ENCODE measurements around the gene ZNF92. TPM values are rescaled to one million over a fixed set of nuclear protein-coding genes. Genes with fewer than 3 reads are reported as not detected.

The ZNF92 gene
- total and polyA plus RNA-seq, 2 of the 13 experiments (the other 11 are each of a cell fraction or from before 2014, with no cell fraction given) = 4.0 to 13.2 TPM

GRCh38 chr7:65342723-65343629, 30.7 kb upstream of the ZNF92 start (continued):
- no peak for TF ChIP-seq RAD51 (IDR thresholded peaks at IDR 0.05; ENCODE audit: borderline replicate concordance)
- TF ChIP-seq STAT6 (CRISPR knock-in tag; IDR thresholded peaks at IDR 0.05; ENCODE audit: borderline replicate concordance) = 0 out of 2 replicates have a peak, but pooled peaks have one; percentile 48
- no peak for TF ChIP-seq TGIF2 (CRISPR knock-in tag; IDR thresholded peaks at IDR 0.05)
- peak; percentile 23; the same call in 1 of the 2 replicates for TF ChIP-seq KAT8 (CRISPR knock-in tag; IDR thresholded peaks at IDR 0.05)
- TF ChIP-seq FOXP4 (CRISPR knock-in tag; IDR thresholded peaks at IDR 0.05) = peak; percentile 29
- 0 out of 2 replicates have a peak, but pooled peaks have one; percentile 35 for TF ChIP-seq HMG20A (CRISPR knock-in tag; IDR thresholded peaks at IDR 0.05; ENCODE audit: borderline replicate concordance)
- TF ChIP-seq HMG20B (CRISPR knock-in tag; conservative IDR thresholded peaks at IDR 0.05) = 0 out of 2 replicates have a peak, but pooled peaks have one; percentile 59
- TF ChIP-seq HNF4G (IDR thresholded peaks at IDR 0.05; ENCODE audit: borderline replicate concordance, low read depth, low read length) = peak; percentile 73; the same call in 1 of the 2 replicates
- TF ChIP-seq HNF4G (CRISPR knock-in tag; IDR thresholded peaks at IDR 0.05; ENCODE audit: borderline replicate concordance, low read depth) = no peak
- TF ChIP-seq KDM1A (CRISPR knock-in tag; IDR thresholded peaks at IDR 0.05) = 0 out of 2 replicates have a peak, but pooled peaks have one; percentile 10
- no peak for TF ChIP-seq FLYWCH1 (CRISPR knock-in tag; IDR thresholded peaks at IDR 0.05)
- TF ChIP-seq NR2F6 (IDR thresholded peaks at IDR 0.05) = no peak; the same call in 1 of the 2 replicates
- TF ChIP-seq NR2F6 (CRISPR knock-in tag; IDR thresholded peaks at IDR 0.05) = peak; percentile 51
- TF ChIP-seq CREBL2 (CRISPR knock-in tag; IDR thresholded peaks at IDR 0.05; ENCODE audit: borderline replicate concordance) = no peak
- TF ChIP-seq CEBPG (CRISPR knock-in tag; IDR thresholded peaks at IDR 0.05) = peak; percentile 12; the same call in 1 of the 2 replicates
- 0 out of 2 replicates have a peak, but pooled peaks have one; percentile 28 for TF ChIP-seq FOXO1 (CRISPR knock-in tag; IDR thresholded peaks at IDR 0.05)
- peak; percentile 59; the same call in 1 of the 2 replicates for TF ChIP-seq GFI1 (CRISPR knock-in tag; IDR thresholded peaks at IDR 0.05; ENCODE audit: borderline replicate concordance)
- peak; percentile 44; the same call in 1 of the 2 replicates for TF ChIP-seq IKZF5 (CRISPR knock-in tag; IDR thresholded peaks at IDR 0.05)
- peak; percentile 40; the same call in 1 of the 2 replicates for TF ChIP-seq NR2C2 (CRISPR knock-in tag; IDR thresholded peaks at IDR 0.05; ENCODE audit: borderline replicate concordance)
- TF ChIP-seq SOX13 (IDR thresholded peaks at IDR 0.05) = no peak
- peak in 1 of 2 experiments; percentile 86; a peak in 2 of 4 replicates for TF ChIP-seq SOX13 (CRISPR knock-in tag; conservative IDR thresholded peaks at IDR 0.05 in 1 of 2, IDR thresholded peaks at IDR 0.05 in 1 of 2)
